BJ (cell line): Measurements from ENCODE around the gene C18orf63. TPM values are rescaled to one million over a fixed set of nuclear protein-coding genes. Genes with fewer than 3 reads are reported as not detected.

Experiments
- CTCF ChIA-PET: fragments of 350-600 bp; formaldehyde crosslinking; extraction: SDS; loops from one replicate; lab custom pipeline; 2021; ENCODE audit warnings: antibody characterized with exemption, inconsistent platforms; lab: Yijun Ruan, JAX
- POLR2A ChIA-PET: fragments of 300-600 bp; sonication (Branson Sonifier 250); formaldehyde crosslinking; extraction: SDS; loops from one replicate; lab custom pipeline; 2021; ENCODE audit warnings: antibody characterized with exemption; lab: Charles Lee
- DNase-seq: peaks from one replicate; pipeline ENCODE4 v3.0.0-alpha.2; 2011; ENCODE audit warnings: low read depth
- H3K27me3 ChIP-seq: 2 replicates; pipeline ENCODE4 v1.6.0; 2011; ENCODE audit warnings: low read length; ENCODE audit not compliant: control insufficient read depth, insufficient read depth
- H3K36me3 ChIP-seq: 2 replicates; pipeline ENCODE4 v1.5.1; 2011; ENCODE audit warnings: low read length; ENCODE audit not compliant: control insufficient read depth, insufficient read depth
- H3K4me3 ChIP-seq: 2 replicates; pipeline ENCODE4 v1.5.1; 2011; ENCODE audit warnings: low read depth, mild to moderate bottlenecking, control low read depth, low read length
- CTCF ChIP-seq: IDR thresholded peaks from 2 replicates; pipeline ENCODE4 v1.5.1; 2011; ENCODE audit warnings: low read depth, mild to moderate bottlenecking, control low read depth, inconsistent platforms, low read length, moderate library complexity; ENCODE audit not compliant: insufficient read depth
- polyA plus RNA-seq: library from polyadenylated mRNA; depleted of rRNA; stranded (reverse); fragments of >200 nt; gene quantifications from 2 replicates; pipeline ENCODE4 v1.2.3, GENCODE V29; 2011

Gene C18orf63
- polyA plus RNA-seq, 1 experiment = not detected

GRCh38 chr18:74273394-74273793 lies 42.2 kb upstream of the C18orf63 start:
- ChIA-PET POLR2A (interaction anchor here (0.6 to 0.7 kb wide), 2 partner anchors 14 to 18 kb away, joined by 3 to 4 read pairs; no protein-coding TSS in a partner anchor), CTCF (interaction anchor here (1.3 to 1.5 kb wide), 3 partner anchors 12 to 76 kb away, joined by 3 read pairs; no protein-coding TSS in a partner anchor)
- Histone ChIP-seq H3K4me3 (no peak overlapping the region), H3K36me3 (no peaks in the 10 kb centered on the region), H3K27me3 (no peaks in the 10 kb centered on the region)
- DNase-seq = no peak
- TF ChIP-seq CTCF = no peak

- ChIA-PET POLR2A (no interaction called here), CTCF (interaction anchor here (1.2 to 1.3 kb wide), 3 partner anchors 14 to 78 kb away, joined by 3 to 4 read pairs (median 3); no protein-coding TSS in a partner anchor)
- no peak for DNase-seq
- TF ChIP-seq CTCF = no peak
- Histone ChIP-seq H3K36me3 (no peaks in the 10 kb centered on the region), H3K4me3 (no peak overlapping the region), H3K27me3 (no peaks in the 10 kb centered on the region)
Measured at GRCh38 chr18:74274700-74275099, 40.9 kb upstream of the C18orf63 start.

- H3K36me3 ChIP-seq = no peaks in the 10 kb centered on the region
- no peak for TF ChIP-seq CTCF
- H3K4me3 ChIP-seq = no peak overlapping the region
- DNase-seq = no peak
- no peaks in the 10 kb centered on the region for H3K27me3 ChIP-seq
- ChIA-PET CTCF (interaction anchor here (1.2 kb wide), 1 partner anchor 15 kb away, joined by 4 read pairs; no protein-coding TSS in a partner anchor), POLR2A (no interaction called here)
Measured at GRCh38 chr18:74275736-74276135, 39.9 kb upstream of the C18orf63 start.

- no peaks in the 10 kb centered on the region for H3K36me3 ChIP-seq
- no peak for TF ChIP-seq CTCF
- no peak for DNase-seq
- ChIA-PET POLR2A (no interaction called here), CTCF (interaction anchor here (0.8 to 0.9 kb wide), 2 partner anchors 16 to 77 kb away, joined by 3 read pairs; no protein-coding TSS in a partner anchor)
- no peak overlapping the region for H3K4me3 ChIP-seq
- H3K27me3 ChIP-seq = no peaks in the 10 kb centered on the region
Measured at GRCh38 chr18:74276609-74277008, 39.0 kb upstream of the C18orf63 start.

- no peak for TF ChIP-seq CTCF
- Histone ChIP-seq H3K4me3 (no peak overlapping the region), H3K27me3 (no peaks in the 10 kb centered on the region), H3K36me3 (no peaks in the 10 kb centered on the region)
- ChIA-PET POLR2A (no interaction called here), CTCF (interaction anchor here (0.8 to 0.9 kb wide), 2 partner anchors 16 to 78 kb away, joined by 3 read pairs; no protein-coding TSS in a partner anchor)
- DNase-seq = no peak
Measured at GRCh38 chr18:74277296-74277695, 38.3 kb upstream of the C18orf63 start.
